Stimulated activated CD4-positive, alpha-beta T cell treated with anti-CD3 and anti-CD28 coated beads, Interleukin-1b, Interleukin-23, amount 100 ng/mL, for 24 hours (primary cell): ENCODE data around the gene DNAJB1.
A peak's percentile ranks its signal among the peaks of the same experiment; 100 is the strongest.

Source experiments
- DNase-seq, 4 experiments: peaks; one replicate each; pipeline ENCODE4 v3.0.0-alpha.2; 2020; ENCODE audit warnings: low read depth in 4 of 4, low spot score in 1 of 4

The DNAJB1 gene

GRCh38 chr19:14473978-14474578, 44.1 kb downstream of the DNAJB1 start:
- no peak for DNase-seq

GRCh38 chr19:14473073-14473977, 44.9 kb downstream of the DNAJB1 start:
- no peak for DNase-seq

- DNase-seq: peak; percentile 76 to 94 (median 83)
These were observed 45.8 kb downstream of the DNAJB1 start for GRCh38 chr19:14472202-14472938.

GRCh38 chr19:14471436-14472187, 46.6 kb downstream of the DNAJB1 start:
- no peak for DNase-seq

- no peak for DNase-seq
These were observed 47.9 kb downstream of the DNAJB1 start for GRCh38 chr19:14470031-14470876.

GRCh38 chr19:14467816-14468215, 50.4 kb downstream of the DNAJB1 start:
- DNase-seq: no peak

GRCh38 chr19:14467391-14467790, 50.8 kb downstream of the DNAJB1 start:
- DNase-seq: no peak
